Astrocyte (in vitro differentiated cells and primary cell): ENCODE data around the gene CLEC16A.

Experiments used
- CTCF ChIP-seq: IDR thresholded peaks from 2 replicates; pipeline ENCODE4 v1.5.1; 2011; ENCODE audit warnings: low read depth, mild to moderate bottlenecking, inconsistent platforms, low read length, moderate library complexity; ENCODE audit not compliant: insufficient read depth
- EZH2 ChIP-seq: IDR thresholded peaks from 2 replicates; pipeline ENCODE4 v1.6.1; 2012; ENCODE audit warnings: mild to moderate bottlenecking, low read length, inconsistent platforms; ENCODE audit not compliant: insufficient read depth

- no peak for TF ChIP-seq CTCF
- no peak for TF ChIP-seq EZH2
These were observed 1.4 kb upstream of the CLEC16A start for GRCh38 chr16:10943064-10943353.
